ENCODE data around the gene BATF3. TPM values are rescaled to one million over a fixed set of nuclear protein-coding genes. Genes with fewer than 3 reads are reported as not detected.

BATF3 gene
- total RNA-seq, 3 donors from 2014 or later, result 0.38 to 2.9 (median 1.6) TPM

- ATAC-seq (no peak), DNase-seq (no peak)
- Histone ChIP-seq H3K4me3 (no peak overlapping the region), H3K36me3 (ENCODE audit: low read depth) (no peaks in the 10 kb centered on the region), H3K9me3 (no peaks in the 10 kb centered on the region), H3K4me1 (ENCODE audit: low read depth) (no peaks in the 10 kb centered on the region)
- TF ChIP-seq, protein P1, sequence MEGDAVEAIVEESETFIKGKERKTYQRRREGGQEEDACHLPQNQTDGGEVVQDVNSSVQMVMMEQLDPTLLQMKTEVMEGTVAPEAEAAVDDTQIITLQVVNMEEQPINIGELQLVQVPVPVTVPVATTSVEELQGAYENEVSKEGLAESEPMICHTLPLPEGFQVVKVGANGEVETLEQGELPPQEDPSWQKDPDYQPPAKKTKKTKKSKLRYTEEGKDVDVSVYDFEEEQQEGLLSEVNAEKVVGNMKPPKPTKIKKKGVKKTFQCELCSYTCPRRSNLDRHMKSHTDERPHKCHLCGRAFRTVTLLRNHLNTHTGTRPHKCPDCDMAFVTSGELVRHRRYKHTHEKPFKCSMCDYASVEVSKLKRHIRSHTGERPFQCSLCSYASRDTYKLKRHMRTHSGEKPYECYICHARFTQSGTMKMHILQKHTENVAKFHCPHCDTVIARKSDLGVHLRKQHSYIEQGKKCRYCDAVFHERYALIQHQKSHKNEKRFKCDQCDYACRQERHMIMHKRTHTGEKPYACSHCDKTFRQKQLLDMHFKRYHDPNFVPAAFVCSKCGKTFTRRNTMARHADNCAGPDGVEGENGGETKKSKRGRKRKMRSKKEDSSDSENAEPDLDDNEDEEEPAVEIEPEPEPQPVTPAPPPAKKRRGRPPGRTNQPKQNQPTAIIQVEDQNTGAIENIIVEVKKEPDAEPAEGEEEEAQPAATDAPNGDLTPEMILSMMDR (IDR thresholded peaks at IDR 0.05), result no peak
- intact Hi-C loops (cut with DNase I, micrococcal nuclease), result no loop called here
Measured at GRCh38 chr1:212678456-212679410, 20.9 kb downstream of the BATF3 start.

- Histone ChIP-seq H3K36me3 (ENCODE audit: low read depth) (no peaks in the 10 kb centered on the region), H3K4me3 (no peak overlapping the region), H3K9me3 (no peaks in the 10 kb centered on the region), H3K4me1 (ENCODE audit: low read depth) (no peaks in the 10 kb centered on the region)
- no peak for ATAC-seq
- intact Hi-C loops (cut with DNase I, micrococcal nuclease), result no loop called here
- TF ChIP-seq, protein P1 (IDR thresholded peaks at IDR 0.05), result no peak
- DNase-seq, result no peak
Measured at GRCh38 chr1:212677573-212677972, 22.1 kb downstream of the BATF3 start.

DNA sequence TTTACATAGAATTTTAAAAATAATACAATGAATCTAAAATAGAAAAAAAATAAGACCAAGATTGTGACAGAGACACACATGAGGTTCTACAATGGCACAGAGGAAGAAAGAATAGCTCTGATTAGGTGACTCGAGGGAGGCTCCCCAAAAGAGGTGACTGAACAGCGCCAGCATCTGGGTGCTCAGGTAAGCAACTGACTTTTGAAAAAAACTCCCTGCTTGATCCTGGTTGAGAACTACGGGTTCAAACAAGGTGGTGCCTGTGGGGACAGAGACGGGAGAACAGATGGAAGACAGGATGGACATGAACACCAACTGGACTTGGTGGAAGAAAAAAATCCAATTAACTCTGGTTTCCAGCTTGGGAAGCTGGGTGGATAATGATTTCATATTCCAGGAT is 22.5 kb downstream of the BATF3 start:
- ATAC-seq (no peak), DNase-seq (no peak)
- no peaks in the 10 kb centered on the region for H3K36me3 ChIP-seq (ENCODE audit: low read depth)
- H3K4me1 ChIP-seq (ENCODE audit: low read depth), result no peaks in the 10 kb centered on the region
- TF ChIP-seq, protein P1 (IDR thresholded peaks at IDR 0.05), result no peak
- H3K9me3 ChIP-seq, result no peaks in the 10 kb centered on the region
- no peak overlapping the region for H3K4me3 ChIP-seq
- intact Hi-C loops (cut with DNase I, micrococcal nuclease), result no loop called here

- H3K4me3 ChIP-seq, result no peak overlapping the region
- TF ChIP-seq, protein P1 (IDR thresholded peaks at IDR 0.05), result no peak
- DNase-seq (no peak), ATAC-seq (no peak)
- intact Hi-C loops (cut with DNase I, micrococcal nuclease), result no loop called here
- H3K4me1 ChIP-seq (ENCODE audit: low read depth), result no peaks in the 10 kb centered on the region
- H3K9me3 ChIP-seq, result no peaks in the 10 kb centered on the region
- H3K36me3 ChIP-seq (ENCODE audit: low read depth), result no peaks in the 10 kb centered on the region
Measured at GRCh38 chr1:212675675-212676074, 24.0 kb downstream of the BATF3 start.

DNA sequence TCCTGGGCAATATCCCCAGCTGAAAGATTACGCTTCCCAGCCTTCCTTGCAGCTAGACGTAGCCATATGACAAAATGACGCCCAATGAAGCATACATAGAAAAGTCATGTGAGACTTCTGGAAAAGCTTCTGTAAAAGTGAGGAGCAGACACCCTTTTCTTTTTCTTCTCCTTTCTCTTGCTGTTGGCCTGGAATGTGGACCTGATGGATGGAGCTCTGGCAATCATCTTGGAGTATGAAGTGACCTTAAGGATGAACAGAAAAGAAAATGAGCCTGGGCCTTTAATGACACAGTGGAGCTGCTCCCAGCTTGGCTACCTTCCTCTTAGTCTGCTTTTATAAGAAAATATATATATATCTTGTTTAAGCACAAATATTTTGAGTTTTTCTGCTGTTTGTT is 24.8 kb downstream of the BATF3 start:
- H3K9me3 ChIP-seq, result no peaks in the 10 kb centered on the region
- TF ChIP-seq, protein P1 (IDR thresholded peaks at IDR 0.05), result no peak
- no peak for DNase-seq
- intact Hi-C loops (cut with DNase I, micrococcal nuclease), result no loop called here
- H3K4me3 ChIP-seq, result no peak overlapping the region
- H3K4me1 ChIP-seq (ENCODE audit: low read depth), result no peaks in the 10 kb centered on the region
- no peak for ATAC-seq
- no peaks in the 10 kb centered on the region for H3K36me3 ChIP-seq (ENCODE audit: low read depth)
